ENCODE data around the gene VPS37B. TPM values are rescaled to one million over a fixed set of nuclear protein-coding genes. Genes with fewer than 3 reads are reported as not detected.

The VPS37B gene
- total RNA-seq, 4 donors from 2014 or later: 21.2 to 52.4 (median 38.1) TPM

DNA sequence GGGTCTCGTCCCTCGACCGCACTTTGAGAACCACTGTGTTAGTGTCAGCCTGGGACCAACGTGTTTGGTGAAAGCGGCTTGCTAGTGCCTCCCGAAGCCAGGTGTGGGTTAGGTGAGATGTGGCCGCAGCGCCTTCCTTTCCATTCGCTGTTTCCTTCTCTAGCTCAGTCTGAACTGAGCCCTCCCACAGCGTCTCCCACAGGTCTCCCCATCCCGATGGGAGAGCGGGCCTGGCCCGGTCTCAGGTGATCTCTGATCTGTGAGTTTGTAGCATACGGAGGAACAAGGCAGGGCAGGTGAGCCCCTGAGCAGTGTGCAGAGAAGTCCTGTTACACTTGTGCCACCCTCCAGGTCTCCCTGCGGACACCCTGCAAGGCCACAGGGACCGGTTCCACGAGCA, 41.4 kb downstream of the VPS37B start:
- H3K27me3 ChIP-seq: no peaks in the 10 kb centered on the region
- H3K9me3 ChIP-seq: no peaks in the 10 kb centered on the region
- TF ChIP-seq, protein P1, sequence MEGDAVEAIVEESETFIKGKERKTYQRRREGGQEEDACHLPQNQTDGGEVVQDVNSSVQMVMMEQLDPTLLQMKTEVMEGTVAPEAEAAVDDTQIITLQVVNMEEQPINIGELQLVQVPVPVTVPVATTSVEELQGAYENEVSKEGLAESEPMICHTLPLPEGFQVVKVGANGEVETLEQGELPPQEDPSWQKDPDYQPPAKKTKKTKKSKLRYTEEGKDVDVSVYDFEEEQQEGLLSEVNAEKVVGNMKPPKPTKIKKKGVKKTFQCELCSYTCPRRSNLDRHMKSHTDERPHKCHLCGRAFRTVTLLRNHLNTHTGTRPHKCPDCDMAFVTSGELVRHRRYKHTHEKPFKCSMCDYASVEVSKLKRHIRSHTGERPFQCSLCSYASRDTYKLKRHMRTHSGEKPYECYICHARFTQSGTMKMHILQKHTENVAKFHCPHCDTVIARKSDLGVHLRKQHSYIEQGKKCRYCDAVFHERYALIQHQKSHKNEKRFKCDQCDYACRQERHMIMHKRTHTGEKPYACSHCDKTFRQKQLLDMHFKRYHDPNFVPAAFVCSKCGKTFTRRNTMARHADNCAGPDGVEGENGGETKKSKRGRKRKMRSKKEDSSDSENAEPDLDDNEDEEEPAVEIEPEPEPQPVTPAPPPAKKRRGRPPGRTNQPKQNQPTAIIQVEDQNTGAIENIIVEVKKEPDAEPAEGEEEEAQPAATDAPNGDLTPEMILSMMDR (IDR thresholded peaks at IDR 0.05): no peak
- no peak for TF ChIP-seq POLR2AphosphoS5 (IDR thresholded peaks at IDR 0.05)
- TF ChIP-seq POLR2A (IDR thresholded peaks at IDR 0.05; ENCODE audit: low read depth): no peak
- no peak for TF ChIP-seq EP300 (IDR thresholded peaks at IDR 0.05)
- H3K4me1 ChIP-seq: peaks cover 25 to 32% (median 28%) of the 10 kb centered on the region in 4 donors
- 90% methylated on average over 11 of the region's 17 CpGs for WGBS
- H3K4me3 ChIP-seq: no peak overlapping the region
- peaks cover 0 to 58% (median 41%) of the 10 kb centered on the region in 4 donors for H3K36me3 ChIP-seq
- no peak overlapping the region for H3K27ac ChIP-seq (replicated peaks in 1 of 4)
- no peak for DNase-seq (ENCODE audit: extremely low spot score)
- intact Hi-C loops (cut with DNase I): loop anchor here (10.0 kb wide), 1 partner anchor 60 kb away; no protein-coding TSS in a partner anchor

DNA sequence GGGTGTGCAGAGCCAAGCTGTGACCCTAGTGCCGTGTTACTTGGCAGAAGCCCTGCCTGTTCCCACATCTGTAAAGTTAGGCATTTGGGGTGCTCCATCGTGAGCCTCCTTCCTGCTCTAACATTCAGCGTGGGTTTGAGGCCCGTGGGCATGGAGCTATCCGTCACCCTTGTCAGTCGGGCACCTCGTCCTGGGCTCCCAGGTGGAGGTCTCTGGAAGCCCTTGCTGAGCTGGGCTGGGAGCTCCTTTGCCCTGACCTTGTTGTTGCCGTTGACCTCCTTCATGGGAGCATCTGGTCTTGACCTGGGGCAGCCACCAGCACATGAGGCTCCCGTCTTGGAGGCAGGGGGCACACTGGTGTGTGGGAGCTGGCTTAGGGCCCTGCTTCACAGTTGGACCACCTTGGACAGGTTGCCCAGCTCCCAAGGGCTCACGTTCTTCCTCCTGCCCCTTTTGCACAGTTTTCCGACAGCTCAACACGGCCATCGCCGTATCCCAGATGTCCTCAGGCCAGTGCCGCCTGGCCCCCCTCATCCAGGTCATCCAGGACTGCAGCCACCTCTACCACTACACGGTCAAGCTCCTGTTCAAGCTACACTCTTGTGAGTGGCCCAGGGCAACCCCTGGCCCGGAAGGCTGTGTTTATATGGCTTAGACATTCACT, 42.2 kb downstream of the VPS37B start:
- H3K27ac ChIP-seq (replicated peaks in 1 of 4): peak overlapping the region in 1 of 4 donors; percentile 0
- DNase-seq (ENCODE audit: extremely low spot score): no peak
- intact Hi-C loops (cut with DNase I): loop anchor here (10.0 kb wide), 1 partner anchor 59 kb away; no protein-coding TSS in a partner anchor
- peaks cover 25 to 32% (median 31%) of the 10 kb centered on the region in 4 donors for H3K4me1 ChIP-seq
- H3K9me3 ChIP-seq: no peaks in the 10 kb centered on the region
- TF ChIP-seq EP300 (IDR thresholded peaks at IDR 0.05) (no peak), POLR2A (IDR thresholded peaks at IDR 0.05; ENCODE audit: low read depth) (no peak), POLR2AphosphoS5 (IDR thresholded peaks at IDR 0.05) (no peak)
- TF ChIP-seq, protein P1 (IDR thresholded peaks at IDR 0.05): no peak
- 92% methylated on average over 13 of the region's 17 CpGs for WGBS
- H3K4me3 ChIP-seq: no peak overlapping the region
- H3K27me3 ChIP-seq: no peaks in the 10 kb centered on the region
- peaks cover 0 to 50% (median 36%) of the 10 kb centered on the region in 4 donors for H3K36me3 ChIP-seq

DNA sequence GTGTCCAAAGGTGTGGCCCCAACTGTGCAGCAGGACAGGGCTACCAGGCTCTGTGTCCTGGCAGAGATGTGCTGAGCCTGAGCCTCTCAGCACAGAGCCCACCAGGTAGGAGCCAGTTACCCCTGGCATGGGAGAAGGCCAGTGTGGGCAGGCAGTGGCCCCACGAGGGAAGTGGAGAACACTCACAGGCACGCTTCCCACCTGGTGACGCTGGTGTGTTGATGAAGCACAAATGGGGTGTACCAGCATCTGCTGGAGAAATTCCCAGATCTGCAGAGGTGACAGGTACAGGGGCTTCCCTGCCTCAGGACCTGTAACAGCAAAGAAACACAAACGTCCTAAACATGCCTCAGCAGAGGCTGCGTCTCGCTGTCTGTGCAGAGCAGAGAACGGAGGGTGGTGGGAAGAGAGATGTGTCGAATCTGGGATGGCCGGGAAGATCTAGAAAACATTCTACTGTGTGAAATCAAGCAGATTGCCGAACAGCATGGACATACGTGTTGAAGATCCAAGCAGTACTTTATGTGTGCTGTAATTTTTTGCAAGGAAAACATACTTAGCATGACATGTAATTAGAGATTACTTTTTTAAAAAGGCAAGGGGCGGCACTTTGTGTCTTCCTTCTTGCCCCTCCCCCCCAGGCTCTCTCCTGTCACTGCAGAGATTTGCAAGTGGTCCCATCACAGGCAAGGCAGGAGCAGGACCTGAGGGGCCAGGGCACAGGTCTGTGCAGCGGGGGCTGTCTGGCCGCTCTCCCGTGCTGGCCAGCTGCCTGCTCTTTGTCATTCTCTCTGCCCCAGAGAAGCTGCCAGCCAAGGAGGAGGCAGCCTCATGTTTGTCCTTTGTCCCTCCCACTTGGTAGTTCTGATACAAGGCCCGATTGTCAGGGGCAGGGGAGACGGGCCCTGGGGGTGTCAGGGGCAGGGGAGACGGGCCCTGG, 43.3 kb downstream of the VPS37B start:
- 50% methylated on average over 14 of the region's 18 CpGs for WGBS
- Histone ChIP-seq H3K27ac (replicated peaks in 1 of 4) (peak overlapping the region; percentile 52 to 76 (median 54)), H3K27me3 (no peaks in the 10 kb centered on the region), H3K4me1 (peaks cover 25 to 32% (median 31%) of the 10 kb centered on the region in 4 donors), H3K4me3 (no peak overlapping the region), H3K9me3 (no peaks in the 10 kb centered on the region), H3K36me3 (peaks cover 0 to 48% (median 30%) of the 10 kb centered on the region in 4 donors)
- TF ChIP-seq POLR2AphosphoS5 (IDR thresholded peaks at IDR 0.05): peak in 1 of 2 donors; percentile 8
- TF ChIP-seq EP300 (IDR thresholded peaks at IDR 0.05): no peak
- no peak for DNase-seq (ENCODE audit: extremely low spot score)
- intact Hi-C loops (cut with DNase I): loop anchor here (10.0 kb wide), 1 partner anchor 58 kb away; no protein-coding TSS in a partner anchor

DNA sequence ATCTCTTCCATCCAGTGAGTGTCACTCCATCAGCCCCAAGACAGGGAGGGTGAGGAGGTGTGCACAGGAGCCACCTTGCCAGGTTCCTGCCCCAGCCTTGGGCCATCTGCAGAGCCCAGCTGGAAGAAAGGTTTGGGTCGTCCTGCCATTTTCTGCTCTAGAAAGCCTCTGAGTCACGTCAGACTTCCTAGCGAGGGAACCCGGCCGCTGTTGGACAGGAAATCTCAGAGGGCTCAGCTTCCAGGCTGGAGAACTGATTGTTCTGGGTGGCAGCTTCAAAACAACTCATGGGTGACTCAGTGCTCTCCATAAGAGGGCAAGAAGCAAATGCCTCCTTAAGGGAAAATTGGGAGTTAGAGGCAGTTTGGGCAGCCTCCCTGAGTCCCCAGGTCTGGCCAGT, 44.1 kb downstream of the VPS37B start:
- DNase-seq (ENCODE audit: extremely low spot score): no peak
- H3K36me3 ChIP-seq: peaks cover 0 to 40% (median 25%) of the 10 kb centered on the region in 4 donors
- 87% methylated on average over 4 of the region's 5 CpGs for WGBS
- intact Hi-C loops (cut with DNase I): loop anchor here (10.0 kb wide), 1 partner anchor 57 kb away; no protein-coding TSS in a partner anchor
- H3K4me3 ChIP-seq: no peak overlapping the region
- peaks cover 25 to 32% (median 31%) of the 10 kb centered on the region in 4 donors for H3K4me1 ChIP-seq
- H3K27ac ChIP-seq (replicated peaks in 1 of 4): peak overlapping the region; percentile 52 to 76 (median 54)
- no peaks in the 10 kb centered on the region for H3K27me3 ChIP-seq
- H3K9me3 ChIP-seq: no peaks in the 10 kb centered on the region
- TF ChIP-seq EP300 (IDR thresholded peaks at IDR 0.05) (no peak), POLR2AphosphoS5 (IDR thresholded peaks at IDR 0.05) (peak; percentile 48 to 57), POLR2A (IDR thresholded peaks at IDR 0.05; ENCODE audit: low read depth) (no peak)

DNA sequence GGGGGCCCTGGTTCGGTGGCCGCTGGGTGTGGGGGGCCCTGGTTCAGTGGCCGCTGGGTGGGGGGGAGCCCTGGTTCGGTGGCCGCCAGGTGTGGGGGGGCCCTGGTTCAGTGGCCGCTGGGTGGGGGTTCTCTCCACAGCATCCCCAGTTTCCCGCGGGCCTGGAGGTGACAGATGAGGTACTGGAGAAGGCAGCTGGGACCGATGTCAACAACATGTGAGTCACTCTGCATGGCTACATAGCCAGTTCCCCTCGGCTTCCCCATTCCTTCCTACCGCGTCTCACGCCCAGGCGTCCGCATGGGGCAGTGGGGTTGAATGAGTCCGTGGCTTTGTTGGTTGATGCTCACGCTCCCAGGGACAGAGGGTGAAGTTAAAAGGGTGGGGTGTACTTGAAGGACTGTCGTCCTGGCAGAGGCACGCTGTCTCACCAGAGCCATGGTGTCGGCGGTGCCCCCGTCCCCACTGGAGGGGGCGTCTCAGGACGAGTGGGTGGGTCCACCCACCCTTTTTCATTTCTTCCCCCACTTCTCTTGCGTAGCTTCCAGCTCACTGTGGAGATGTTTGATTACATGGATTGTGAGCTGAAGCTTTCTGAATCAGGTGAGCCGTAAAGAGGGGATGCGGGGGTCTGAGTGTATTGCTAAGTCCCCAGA, 45.1 kb downstream of the VPS37B start:
- no peak overlapping the region for H3K4me3 ChIP-seq
- 76% methylated on average over 17 of the region's 27 CpGs for WGBS
- H3K36me3 ChIP-seq: peaks cover 0 to 30% (median 16%) of the 10 kb centered on the region in 4 donors
- H3K27ac ChIP-seq (replicated peaks in 1 of 4): peak overlapping the region; percentile 13 to 68 (median 53)
- no peak for DNase-seq (ENCODE audit: extremely low spot score)
- peaks cover 25 to 36% (median 33%) of the 10 kb centered on the region in 4 donors for H3K4me1 ChIP-seq
- no peaks in the 10 kb centered on the region for H3K27me3 ChIP-seq
- no peaks in the 10 kb centered on the region for H3K9me3 ChIP-seq
- TF ChIP-seq, protein P1 (IDR thresholded peaks at IDR 0.05): no peak
- TF ChIP-seq EP300 (IDR thresholded peaks at IDR 0.05) (no peak), POLR2AphosphoS5 (IDR thresholded peaks at IDR 0.05) (no peak), POLR2A (IDR thresholded peaks at IDR 0.05; ENCODE audit: low read depth) (no peak)
- intact Hi-C loops (cut with DNase I): loop anchor here (10.0 kb wide), 1 partner anchor 56 kb away; no protein-coding TSS in a partner anchor

Data from esophagus muscularis mucosa (tissue), 4 donors.